HepG2 (cell line): ENCODE results near the gene DIP2C. TPM values are rescaled to one million over a fixed set of nuclear protein-coding genes. Genes with fewer than 3 reads are reported as not detected.
A peak's percentile ranks its signal among the peaks of the same experiment; 100 is the strongest.
"Not testable (repeated sequence)": the region's sequence is repeated elsewhere in the genome, so short reads cannot be mapped to it uniquely, and the experiment has no call there.

ENCODE experiments used
- ATAC-seq: fragments of 200-7000 bp; cut with Tn5 transposase; 3 replicates; pipeline ENCODE4 v1.9.1; 2020; ENCODE audit warnings: mild to moderate bottlenecking, moderate library complexity
- BruUV-seq: library from RNA; stranded (reverse); fragments of 400-500 nt; replicated peaks from 2 replicates; lab custom pipeline; 2021; lab: Mats Ljungman, UMichigan
- CTCF ChIA-PET: fragments of 300-600 bp; formaldehyde crosslinking; extraction: SDS; loops from one replicate; lab custom pipeline; 2021; ENCODE audit warnings: low total read pairs, inconsistent platforms, low intra/inter-chr PET ratio; lab: Yijun Ruan, JAX
- POLR2A ChIA-PET: fragments of 350-600 bp; sonication (Branson Sonifier 250); formaldehyde crosslinking; loops from one replicate; lab custom pipeline; 2020; ENCODE audit warnings: antibody characterized with exemption, inconsistent platforms; lab: Yijun Ruan, JAX
- DNase-seq: peaks from one replicate; pipeline ENCODE4 v3.0.0-alpha.2; 2015; ENCODE audit warnings: low spot score
- FAIRE-seq: peaks from 3 replicates; lab custom pipeline; 2011; peaks lifted over from hg19 to GRCh38; lab: Jason Lieb, UNC
- H2AFZ ChIP-seq: one replicate; pipeline ENCODE4 v1.6.1; 2011; ENCODE audit warnings: low read length, inconsistent platforms
- H3K27ac ChIP-seq: fragments of 300-600 bp; 3 replicates; pipeline ENCODE4 v1.8.0; 2011; ENCODE audit warnings: mixed run types, mild to moderate bottlenecking, mixed read lengths, low read length, inconsistent platforms; ENCODE audit not compliant: insufficient read depth; ENCODE audit errors: extremely low read length
- H3K27me3 ChIP-seq, 2 experiments: fragments of 200-600 bp in 1 of 2; 2 replicates in 1 of 2; 3 replicates in 1 of 2; pipeline versions ENCODE4 v1.6.0 to v1.8.0; 2011; ENCODE audit warnings: low read length in 2 of 2, mild to moderate bottlenecking in 2 of 2, moderate library complexity in 2 of 2, inconsistent platforms in 1 of 2; ENCODE audit not compliant: insufficient read depth in 2 of 2, control insufficient read depth in 1 of 2
- H3K36me3 ChIP-seq, 2 experiments: fragments of 200-600 bp in 1 of 2; replicated peaks in 1 of 2; 2 replicates in 1 of 2; 3 replicates in 1 of 2; pipeline versions ENCODE4 v1.5.1 to v1.8.0; 2011; ENCODE audit warnings: low read length in 2 of 2, inconsistent platforms in 1 of 2; ENCODE audit not compliant: insufficient read depth in 2 of 2, control insufficient read depth in 1 of 2
- H3K4me1 ChIP-seq: 2 replicates; pipeline ENCODE4 v1.5.1; 2012; ENCODE audit warnings: low read length, inconsistent platforms; ENCODE audit not compliant: insufficient read depth
- H3K4me2 ChIP-seq: 2 replicates; pipeline ENCODE4 v1.6.0; 2011; ENCODE audit warnings: low read depth, low read length, inconsistent platforms
- H3K4me3 ChIP-seq, 3 experiments: fragments of 200-600 bp in 1 of 3; sonication (generic), shearing (Covaris generic) in 1 of 3; replicated peaks in 1 of 3; 2 replicates each; pipeline ENCODE4 v1.5.1; 2011 to 2016; ENCODE audit warnings: low read length in 3 of 3, inconsistent platforms in 2 of 3, low read depth in 2 of 3, mild to moderate bottlenecking in 2 of 3, control low read depth in 1 of 3, mixed read lengths in 1 of 3; ENCODE audit not compliant: insufficient read depth in 1 of 3
- H3K79me2 ChIP-seq: one replicate; pipeline ENCODE4 v1.6.1; 2011; ENCODE audit warnings: low read length, inconsistent platforms; ENCODE audit not compliant: insufficient read depth
- H3K9ac ChIP-seq: 2 replicates; pipeline ENCODE4 v1.6.0; 2011; ENCODE audit warnings: mild to moderate bottlenecking, low read depth, low read length, inconsistent platforms; ENCODE audit not compliant: insufficient read depth
- H3K9me3 ChIP-seq: 2 replicates; pipeline ENCODE4 v1.5.1; 2012; ENCODE audit warnings: mild to moderate bottlenecking, low read length
- H4K20me1 ChIP-seq: 2 replicates; pipeline ENCODE4 v1.6.0; 2011; ENCODE audit warnings: inconsistent platforms, mild to moderate bottlenecking, low read length, moderate library complexity; ENCODE audit not compliant: insufficient read depth
- AGO2 ChIP-seq: fragments of 200-400 bp; formaldehyde crosslinking; optimal IDR thresholded peaks from 2 replicates; pipeline ENCODE3; 2017; ENCODE audit warnings: mild to moderate bottlenecking, low read depth, low read length, moderate library complexity
- CEBPG ChIP-seq: IDR thresholded peaks from 2 replicates; pipeline ENCODE4 v1.6.1; 2016
- GLI4 ChIP-seq: sonication (generic); formaldehyde crosslinking; IDR thresholded peaks from 2 replicates; pipeline ENCODE4 v1.5.1; 2020; ENCODE audit warnings: missing genetic modification reagents, mild to moderate bottlenecking, moderate library complexity, borderline replicate concordance
- RBFOX2 ChIP-seq: fragments of 200-400 bp; formaldehyde crosslinking; IDR thresholded peaks from 2 replicates; pipeline ENCODE4 v1.6.1; 2017; ENCODE audit warnings: low read depth, mild to moderate bottlenecking, low read length
- TERF1 ChIP-seq: sonication (generic); formaldehyde crosslinking; IDR thresholded peaks from 2 replicates; pipeline ENCODE4 v1.8.0; 2022; ENCODE audit warnings: mild to moderate bottlenecking, missing genetic modification reagents, moderate library complexity
- ZNF121 ChIP-seq: sonication (generic); formaldehyde crosslinking; IDR thresholded peaks from 2 replicates; pipeline ENCODE4 v1.5.0; 2020; ENCODE audit warnings: mild to moderate bottlenecking, missing genetic modification reagents
- ZNF558 ChIP-seq: sonication (generic); formaldehyde crosslinking; IDR thresholded peaks from 2 replicates; pipeline ENCODE4 v1.9.0; 2022; ENCODE audit warnings: mild to moderate bottlenecking, missing genetic modification reagents, borderline replicate concordance
- ZNF780A ChIP-seq: sonication (generic); formaldehyde crosslinking; IDR thresholded peaks from 2 replicates; pipeline ENCODE4 v1.8.0; 2022; ENCODE audit warnings: mild to moderate bottlenecking, missing genetic modification reagents, moderate library complexity
- WGBS: methylation state at CpG from one replicate; pipeline ENCODE4 v1.1.6; 2017; ENCODE audit warnings: low lambda C conversion rate; 5-methylcytosine and 5-hydroxymethylcytosine counted together
- in situ Hi-C: cut with HindIII; loops from 2 replicates; pipeline ENCODE4 v1.10.0; 2017; ENCODE audit warnings: low pct_unique_long_range_greater_than_20kb; ENCODE audit not compliant: extremely low pct_ligation_motif_present
- intact Hi-C: fragments of 100-400 bp; cut with micrococcal nuclease; formaldehyde crosslinking; loops from one replicate; pipeline ENCODE4 v1.10.0; 2022; ENCODE audit not compliant: unreplicated experiment
- polyA plus RNA-seq, 8 experiments: library from polyadenylated mRNA; depleted of rRNA in 3 of 8; stranded (reverse) in 7 of 8; unstranded in 1 of 8; fragments of >200 nt; fragmentation: Illumina TruSeq in 4 of 8; extraction: Trizol in 4 of 8; gene quantifications; 2 replicates each; pipeline versions ENCODE4 v1.2.1 to v1.2.3, GENCODE V29; 2011 to 2016; ENCODE audit warnings: low read depth in 4 of 8, missing spikeins in 1 of 8, mixed read lengths in 1 of 8; ENCODE audit not compliant: insufficient read depth in 1 of 8
- total RNA-seq, 5 experiments: library from RNA; depleted of rRNA; stranded (reverse); fragments of >200 nt; fragmentation: Illumina TruSeq; extraction: Trizol; gene quantifications; 2 replicates each; pipeline ENCODE4 v1.2.3, GENCODE V29; 2016; ENCODE audit warnings: low read depth in 1 of 5
- TF ChIP-seq, protein P1 (sequence below): sonication (generic); formaldehyde crosslinking; IDR thresholded peaks from 2 replicates; pipeline ENCODE4 v1.5.1; 2020; ENCODE audit warnings: mild to moderate bottlenecking, missing genetic modification reagents, moderate library complexity
- TF ChIP-seq, protein P2 (sequence below): sonication (generic); formaldehyde crosslinking; IDR thresholded peaks from 2 replicates; pipeline ENCODE4 v1.5.0; 2020; ENCODE audit warnings: missing genetic modification reagents, mild to moderate bottlenecking, borderline replicate concordance

DIP2C gene
- total and polyA plus RNA-seq, 2 of the 13 experiments (the other 11 are each of a cell fraction or from before 2014, with no cell fraction given): 2.2 to 2.7 TPM

DNA sequence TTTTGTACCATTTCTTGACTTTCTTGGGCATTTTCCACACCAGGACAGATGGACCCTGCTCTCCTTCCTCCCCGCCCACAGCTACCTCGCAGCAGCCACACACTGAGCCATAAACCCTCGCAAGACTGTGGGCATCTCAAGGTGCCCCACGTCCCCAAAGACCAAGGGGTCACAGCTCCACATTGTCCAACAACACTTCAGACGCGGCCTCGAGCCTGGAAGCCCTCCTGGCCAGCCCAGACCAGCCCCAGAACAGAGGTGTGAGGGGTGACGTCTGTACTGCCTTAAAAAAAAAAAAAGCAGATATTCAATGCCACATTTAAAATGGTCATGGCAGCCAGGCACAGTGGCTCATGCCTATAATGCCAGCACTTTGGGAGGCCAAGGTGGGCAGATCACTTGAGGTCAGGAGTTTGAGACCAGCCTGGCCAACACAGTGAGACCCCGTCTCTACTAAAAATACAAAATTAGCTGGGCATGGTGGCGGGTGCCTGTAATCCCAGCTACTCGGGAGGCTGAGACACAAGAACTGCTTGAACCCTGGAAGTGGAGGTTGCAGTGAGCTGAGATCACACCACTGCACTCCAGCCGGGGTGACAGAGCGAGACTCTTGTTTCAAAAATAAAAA lies 36.5 kb downstream of the DIP2C start:
- H4K20me1 ChIP-seq, ATAC-seq, in situ Hi-C loops, CTCF ChIA-PET, DNase-seq, H3K4me3 ChIP-seq, BruUV-seq, H3K4me2 ChIP-seq, H3K9ac ChIP-seq, H3K27ac ChIP-seq, H3K36me3 ChIP-seq, FAIRE-seq, H3K9me3 ChIP-seq, H2AFZ ChIP-seq, intact Hi-C loops, H3K27me3 ChIP-seq: not testable (repeated sequence)
- POLR2A ChIA-PET: interaction anchor here (0.9 kb wide), 1 partner anchor 9 kb away, joined by 4 read pairs; no protein-coding TSS in a partner anchor
- WGBS: 95% methylated on average over 13 of the region's 13 CpGs
- 0 out of 2 replicates have a peak, but pooled peaks have one; percentile 34 for TF ChIP-seq ZNF121 (CRISPR knock-in tag)
- peaks cover 30% of the 10 kb centered on the region for H3K4me1 ChIP-seq
- H3K79me2 ChIP-seq: peaks cover 26% of the 10 kb centered on the region

DNA sequence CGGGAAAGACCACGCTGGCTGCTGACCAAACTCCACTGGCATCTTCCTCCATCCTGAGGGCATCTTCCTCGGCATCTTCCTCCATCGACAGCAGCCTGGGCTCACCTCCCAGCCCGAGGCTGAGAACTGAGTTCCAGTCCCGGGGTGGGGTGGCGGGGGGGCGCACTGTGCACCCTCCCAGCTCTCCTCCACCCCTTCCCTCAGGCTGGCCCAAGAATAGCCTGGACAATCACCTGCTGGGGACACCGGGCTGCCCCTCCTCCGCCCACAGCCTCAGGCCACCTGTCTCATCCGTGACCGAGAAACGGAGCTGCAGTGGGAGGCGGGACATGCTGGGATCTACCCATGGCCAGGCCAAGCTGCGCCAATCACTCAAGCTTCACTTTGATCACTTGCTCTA lies 37.2 kb downstream of the DIP2C start:
- no peak overlapping the region for H3K4me2 ChIP-seq
- H3K27me3 ChIP-seq: no peaks in the 10 kb centered on the region
- DNase-seq (no peak), ATAC-seq (no peak), FAIRE-seq (no peak)
- no TSS peak for BruUV-seq
- 95% methylated on average over 6 of the region's 15 CpGs for WGBS
- CTCF ChIA-PET: no interaction called here
- peaks cover 26% of the 10 kb centered on the region for H3K79me2 ChIP-seq
- H3K9ac ChIP-seq: no peak overlapping the region
- TF ChIP-seq, protein P1, sequence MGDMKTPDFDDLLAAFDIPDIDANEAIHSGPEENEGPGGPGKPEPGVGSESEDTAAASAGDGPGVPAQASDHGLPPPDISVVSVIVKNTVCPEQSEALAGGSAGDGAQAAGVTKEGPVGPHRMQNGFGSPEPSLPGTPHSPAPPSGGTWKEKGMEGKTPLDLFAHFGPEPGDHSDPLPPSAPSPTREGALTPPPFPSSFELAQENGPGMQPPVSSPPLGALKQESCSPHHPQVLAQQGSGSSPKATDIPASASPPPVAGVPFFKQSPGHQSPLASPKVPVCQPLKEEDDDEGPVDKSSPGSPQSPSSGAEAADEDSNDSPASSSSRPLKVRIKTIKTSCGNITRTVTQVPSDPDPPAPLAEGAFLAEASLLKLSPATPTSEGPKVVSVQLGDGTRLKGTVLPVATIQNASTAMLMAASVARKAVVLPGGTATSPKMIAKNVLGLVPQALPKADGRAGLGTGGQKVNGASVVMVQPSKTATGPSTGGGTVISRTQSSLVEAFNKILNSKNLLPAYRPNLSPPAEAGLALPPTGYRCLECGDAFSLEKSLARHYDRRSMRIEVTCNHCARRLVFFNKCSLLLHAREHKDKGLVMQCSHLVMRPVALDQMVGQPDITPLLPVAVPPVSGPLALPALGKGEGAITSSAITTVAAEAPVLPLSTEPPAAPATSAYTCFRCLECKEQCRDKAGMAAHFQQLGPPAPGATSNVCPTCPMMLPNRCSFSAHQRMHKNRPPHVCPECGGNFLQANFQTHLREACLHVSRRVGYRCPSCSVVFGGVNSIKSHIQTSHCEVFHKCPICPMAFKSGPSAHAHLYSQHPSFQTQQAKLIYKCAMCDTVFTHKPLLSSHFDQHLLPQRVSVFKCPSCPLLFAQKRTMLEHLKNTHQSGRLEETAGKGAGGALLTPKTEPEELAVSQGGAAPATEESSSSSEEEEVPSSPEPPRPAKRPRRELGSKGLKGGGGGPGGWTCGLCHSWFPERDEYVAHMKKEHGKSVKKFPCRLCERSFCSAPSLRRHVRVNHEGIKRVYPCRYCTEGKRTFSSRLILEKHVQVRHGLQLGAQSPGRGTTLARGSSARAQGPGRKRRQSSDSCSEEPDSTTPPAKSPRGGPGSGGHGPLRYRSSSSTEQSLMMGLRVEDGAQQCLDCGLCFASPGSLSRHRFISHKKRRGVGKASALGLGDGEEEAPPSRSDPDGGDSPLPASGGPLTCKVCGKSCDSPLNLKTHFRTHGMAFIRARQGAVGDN: peak; percentile 16; the same call in 1 of the 2 replicates
- TF ChIP-seq CEBPG (CRISPR knock-in tag) (no peak), ZNF558 (CRISPR knock-in tag) (no peak), RBFOX2 (0 out of 2 replicates have a peak, but pooled peaks have one; percentile 40), AGO2 (peak; percentile 25), GLI4 (CRISPR knock-in tag) (no peak), TERF1 (CRISPR knock-in tag) (no peak), ZNF780A (CRISPR knock-in tag) (no peak)
- TF ChIP-seq, protein P2, sequence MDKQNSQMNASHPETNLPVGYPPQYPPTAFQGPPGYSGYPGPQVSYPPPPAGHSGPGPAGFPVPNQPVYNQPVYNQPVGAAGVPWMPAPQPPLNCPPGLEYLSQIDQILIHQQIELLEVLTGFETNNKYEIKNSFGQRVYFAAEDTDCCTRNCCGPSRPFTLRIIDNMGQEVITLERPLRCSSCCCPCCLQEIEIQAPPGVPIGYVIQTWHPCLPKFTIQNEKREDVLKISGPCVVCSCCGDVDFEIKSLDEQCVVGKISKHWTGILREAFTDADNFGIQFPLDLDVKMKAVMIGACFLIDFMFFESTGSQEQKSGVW (CRISPR knock-in tag): no peak
- H3K27ac ChIP-seq: no peak overlapping the region
- H3K9me3 ChIP-seq: no peaks in the 10 kb centered on the region
- H3K4me3 ChIP-seq: no peak overlapping the region
- in situ Hi-C loops: no loop called here
- intact Hi-C loops: no loop called here
- H4K20me1 ChIP-seq: no peaks in the 10 kb centered on the region
- H3K36me3 ChIP-seq: no peaks in the 10 kb centered on the region; a peak in 1 of 5 replicates
- peaks cover 30% of the 10 kb centered on the region for H3K4me1 ChIP-seq
- POLR2A ChIA-PET: interaction anchor here (0.9 kb wide), 1 partner anchor 9 kb away, joined by 4 read pairs; no protein-coding TSS in a partner anchor
- no peak overlapping the region for H2AFZ ChIP-seq
